RWPE1 (cell line): ENCODE measurements around the gene CLDN5.
"Not testable (repeated sequence)": the region's sequence is repeated elsewhere in the genome, so short reads cannot be mapped to it uniquely, and the experiment has no call there.

Source experiments
- CTCF ChIA-PET: fragments of 350-600 bp; sonication (Branson Sonifier 250); formaldehyde crosslinking; extraction: SDS; loops from one replicate; lab custom pipeline; 2021; lab: Yijun Ruan, JAX
- POLR2A ChIA-PET: fragments of 400-600 bp; formaldehyde crosslinking; extraction: SDS; loops from one replicate; lab custom pipeline; 2020; ENCODE audit warnings: antibody characterized with exemption; ENCODE audit not compliant: low non-redundant PET; lab: Yijun Ruan, JAX
- DNase-seq: peaks from one replicate; pipeline ENCODE4 v3.0.0; 2012; ENCODE audit warnings: low spot score
- H3K27ac ChIP-seq: fragments of 450-650 bp; 2 replicates; pipeline ENCODE4 v1.5.1; 2017
- CTCF ChIP-seq: fragments of 450-650 bp; conservative IDR thresholded peaks from 2 replicates; pipeline ENCODE4 v1.5.1; 2017; ENCODE audit warnings: low read depth, mild to moderate bottlenecking

The CLDN5 gene

GRCh38 chr22:19537941-19538488 lies 13.8 kb upstream of the CLDN5 start:
- ChIA-PET CTCF (no interaction called here), POLR2A (no interaction called here)
- DNase-seq, result no peak
- no peak for TF ChIP-seq CTCF
- H3K27ac ChIP-seq, result no peak overlapping the region

- ChIA-PET CTCF (no interaction called here), POLR2A (no interaction called here)
- H3K27ac ChIP-seq, result no peak overlapping the region
- TF ChIP-seq CTCF, result no peak
- no peak for DNase-seq
Measured at GRCh38 chr22:19536564-19536963, 12.4 kb upstream of the CLDN5 start.

- no peak overlapping the region for H3K27ac ChIP-seq
- TF ChIP-seq CTCF, result no peak
- DNase-seq, result no peak
- CTCF ChIA-PET, result no interaction called here
- POLR2A ChIA-PET, result no interaction called here
Measured at GRCh38 chr22:19535001-19535400, 10.8 kb upstream of the CLDN5 start.

GRCh38 chr22:19533857-19534256 lies 9.6 kb upstream of the CLDN5 start:
- POLR2A ChIA-PET, result no interaction called here
- no peak for TF ChIP-seq CTCF
- no peak overlapping the region for H3K27ac ChIP-seq
- CTCF ChIA-PET, result no interaction called here
- DNase-seq, result no peak

GRCh38 chr22:19533049-19533626 lies 8.9 kb upstream of the CLDN5 start:
- DNase-seq, result no peak
- POLR2A ChIA-PET, result no interaction called here
- no peak overlapping the region for H3K27ac ChIP-seq
- CTCF ChIA-PET, result no interaction called here
- no peak for TF ChIP-seq CTCF

- CTCF ChIA-PET, H3K27ac ChIP-seq, DNase-seq, POLR2A ChIA-PET: not testable (repeated sequence)
Measured at GRCh38 chr22:19531327-19531726, 7.1 kb upstream of the CLDN5 start.

GRCh38 chr22:19530751-19531150 lies 6.5 kb upstream of the CLDN5 start:
- H3K27ac ChIP-seq, result no peak overlapping the region
- CTCF ChIA-PET, result no interaction called here
- DNase-seq, result no peak
- POLR2A ChIA-PET, result no interaction called here
- TF ChIP-seq CTCF, result no peak
